GM12891 (cell line): ENCODE measurements around the gene PPP1R9A.

Experiments
- PAX5 ChIP-seq: IDR thresholded peaks from 2 replicates; pipeline ENCODE4 v1.6.1; 2011; ENCODE audit warnings: low read length, moderate library complexity, mild to moderate bottlenecking; ENCODE audit not compliant: insufficient read depth, severe bottlenecking
- POLR2A ChIP-seq: IDR thresholded peaks from 2 replicates; pipeline ENCODE4 v1.6.1; 2011; ENCODE audit warnings: low read depth, low read length, control low read depth
- POLR2AphosphoS5 ChIP-seq: IDR thresholded peaks from 2 replicates; pipeline ENCODE4 v1.6.1; 2011; ENCODE audit warnings: low read depth, low read length, control low read depth
- SPI1 ChIP-seq: IDR thresholded peaks from 2 replicates; pipeline ENCODE4 v1.6.1; 2011; ENCODE audit warnings: low read depth, low read length, control low read depth

DNA sequence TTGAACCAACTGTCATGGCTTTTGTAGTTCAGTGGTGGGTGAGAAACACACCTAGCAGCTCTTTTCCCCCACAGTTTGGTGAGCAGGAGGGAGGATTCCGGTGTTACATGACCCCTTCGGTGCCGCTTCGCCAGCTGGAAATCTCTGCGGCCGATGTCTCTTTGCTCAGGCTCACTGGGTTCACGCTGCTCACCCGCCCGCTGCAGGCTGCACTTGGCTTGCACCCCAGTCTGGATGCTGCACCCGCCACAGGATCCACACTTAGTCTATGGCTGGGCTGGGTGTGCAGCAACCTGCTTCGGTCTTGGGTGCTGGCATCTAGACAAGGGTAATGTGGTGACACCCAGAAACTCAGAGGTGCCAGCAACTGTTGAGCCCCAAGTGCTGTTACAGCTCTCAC is 225.1 kb downstream of the PPP1R9A start:
- TF ChIP-seq POLR2A (no peak), POLR2AphosphoS5 (no peak), PAX5 (no peak), SPI1 (no peak)
